GM21528 (cell line): ENCODE results near the gene KLF6.
A peak's percentile ranks its signal among the peaks of the same experiment; 100 is the strongest.

Experiments used
- ATAC-seq: cut with Tn5 transposase; IDR thresholded peaks from one replicate; pipeline ENCODE4 v1.9.1; 2021; ENCODE audit warnings: mild to moderate bottlenecking, moderate library complexity; ENCODE audit not compliant: unreplicated experiment, low FRiP score

The KLF6 gene

GRCh38 chr10:3790272-3790671, 5.3 kb upstream of the KLF6 start:
- no peak for ATAC-seq

DNA sequence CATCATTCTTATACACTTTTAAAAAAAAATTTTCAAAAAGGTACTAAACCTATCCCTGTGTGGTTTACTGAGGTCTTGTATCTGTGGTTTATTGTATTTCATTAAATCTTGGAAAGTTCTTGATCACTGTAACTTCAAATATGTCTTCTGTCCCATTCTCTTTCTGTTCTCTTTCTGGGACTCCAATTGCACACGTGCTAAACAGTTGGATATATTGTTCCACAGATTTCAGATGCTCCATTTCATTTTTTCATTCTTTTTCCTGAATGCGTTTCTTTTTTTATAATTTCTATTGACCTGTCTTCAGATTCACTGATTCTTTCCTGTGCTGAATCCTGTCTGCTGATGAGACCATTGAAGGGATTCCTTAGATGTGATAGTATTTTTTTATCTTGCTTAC, 4.6 kb upstream of the KLF6 start:
- no peak for ATAC-seq

- ATAC-seq, result no peak
Observed at GRCh38 chr10:3787816-3788215, 2.8 kb upstream of the KLF6 start.

GRCh38 chr10:3787016-3787400, 2.0 kb upstream of the KLF6 start:
- ATAC-seq, result no peak

DNA sequence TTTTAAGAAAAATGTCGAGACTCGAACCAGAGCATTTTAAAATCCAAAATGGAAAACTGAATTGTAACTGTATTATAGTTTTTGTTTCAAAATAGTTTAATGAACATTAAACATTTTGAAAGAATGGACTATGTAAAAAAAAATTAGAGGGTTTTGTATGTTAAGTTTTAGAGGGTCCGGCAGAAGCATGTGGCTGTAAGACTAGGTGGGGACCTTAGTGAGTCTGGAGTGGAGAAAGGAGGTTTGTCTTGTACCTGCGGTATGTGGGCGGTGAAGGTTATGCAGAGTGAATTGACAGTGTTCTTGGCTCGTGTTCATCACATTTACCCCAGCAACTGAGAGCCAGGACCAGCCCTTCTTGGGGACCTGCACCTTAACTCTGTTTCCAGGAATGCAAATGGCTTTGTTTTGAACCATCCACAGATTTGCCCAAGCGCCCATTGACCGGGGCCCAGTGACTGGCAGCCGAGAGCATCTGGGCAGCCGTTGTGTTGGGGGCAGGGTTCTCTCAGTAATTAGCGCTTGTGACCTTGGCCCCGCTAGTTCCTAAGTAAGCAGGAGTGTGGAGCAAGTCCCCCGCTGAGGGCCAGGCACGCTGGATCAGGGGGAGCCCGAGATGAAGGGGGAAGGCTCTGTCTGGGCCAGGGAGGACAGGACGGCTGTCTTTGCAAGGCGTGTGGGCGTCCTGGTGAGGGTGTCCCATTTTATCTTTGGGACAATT, 1.4 kb upstream of the KLF6 start:
- no peak for ATAC-seq

DNA sequence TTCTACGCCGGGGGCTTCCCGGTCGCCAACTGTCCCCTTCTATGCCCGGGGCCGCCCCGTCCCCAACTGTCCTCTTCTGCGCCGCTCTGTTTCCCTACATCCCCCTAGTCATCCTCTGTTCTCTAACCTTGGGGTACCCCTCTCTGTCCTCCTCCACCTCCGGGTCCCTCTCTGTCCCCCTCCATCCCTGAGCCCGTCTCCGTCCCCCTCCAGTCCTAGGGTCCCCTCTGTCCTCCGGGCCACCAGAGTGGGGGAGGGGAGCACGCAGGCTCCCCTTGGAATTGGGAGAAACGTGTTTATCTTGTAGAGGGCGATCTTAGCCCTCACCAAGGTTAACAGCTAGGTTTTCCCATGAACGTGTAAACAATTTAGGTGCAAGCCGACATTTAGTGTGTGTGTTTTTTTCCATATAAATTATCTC, 852 bp upstream of the KLF6 start:
- ATAC-seq, result no peak

DNA sequence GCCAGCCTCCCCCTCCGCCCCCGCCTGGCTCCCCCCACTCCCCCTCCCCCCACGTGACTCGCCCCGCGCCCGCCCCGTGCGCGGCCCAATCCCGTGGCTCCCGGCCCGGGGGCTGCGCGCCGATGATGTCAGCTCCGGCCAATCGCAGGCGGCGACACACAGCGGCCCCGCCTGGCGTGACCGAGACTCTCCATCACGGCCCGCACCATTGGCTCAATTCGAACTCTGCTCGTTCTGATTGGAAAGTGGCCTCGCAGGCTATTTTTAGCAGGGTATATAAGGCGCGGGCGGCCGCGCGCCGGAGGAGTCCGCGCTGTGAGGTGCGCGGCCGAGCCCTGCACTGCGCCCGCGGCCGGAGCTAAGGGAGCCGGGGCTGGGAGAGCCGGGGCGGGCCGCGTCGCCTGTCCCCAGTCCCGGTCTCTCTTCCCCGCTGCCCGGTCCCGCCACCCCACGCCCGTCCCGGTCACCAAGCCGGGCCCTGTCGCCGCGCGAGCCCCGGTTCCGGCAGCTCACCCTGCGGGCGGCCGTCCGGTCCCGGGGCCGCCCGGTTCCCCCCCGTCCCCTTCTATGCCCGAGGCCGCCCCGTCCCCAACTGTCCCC, 342 bp upstream of the KLF6 start:
- ATAC-seq, result peak; percentile 77

- ATAC-seq, result no peak
Observed at GRCh38 chr10:3783682-3784432, 1.2 kb downstream of the KLF6 start.

GRCh38 chr10:3783316-3783681, 1.7 kb downstream of the KLF6 start:
- ATAC-seq, result peak; percentile 25

GRCh38 chr10:3782451-3783315, 2.3 kb downstream of the KLF6 start:
- ATAC-seq, result peak; percentile 21

GRCh38 chr10:3782146-3782450, 2.9 kb downstream of the KLF6 start:
- no peak for ATAC-seq

DNA sequence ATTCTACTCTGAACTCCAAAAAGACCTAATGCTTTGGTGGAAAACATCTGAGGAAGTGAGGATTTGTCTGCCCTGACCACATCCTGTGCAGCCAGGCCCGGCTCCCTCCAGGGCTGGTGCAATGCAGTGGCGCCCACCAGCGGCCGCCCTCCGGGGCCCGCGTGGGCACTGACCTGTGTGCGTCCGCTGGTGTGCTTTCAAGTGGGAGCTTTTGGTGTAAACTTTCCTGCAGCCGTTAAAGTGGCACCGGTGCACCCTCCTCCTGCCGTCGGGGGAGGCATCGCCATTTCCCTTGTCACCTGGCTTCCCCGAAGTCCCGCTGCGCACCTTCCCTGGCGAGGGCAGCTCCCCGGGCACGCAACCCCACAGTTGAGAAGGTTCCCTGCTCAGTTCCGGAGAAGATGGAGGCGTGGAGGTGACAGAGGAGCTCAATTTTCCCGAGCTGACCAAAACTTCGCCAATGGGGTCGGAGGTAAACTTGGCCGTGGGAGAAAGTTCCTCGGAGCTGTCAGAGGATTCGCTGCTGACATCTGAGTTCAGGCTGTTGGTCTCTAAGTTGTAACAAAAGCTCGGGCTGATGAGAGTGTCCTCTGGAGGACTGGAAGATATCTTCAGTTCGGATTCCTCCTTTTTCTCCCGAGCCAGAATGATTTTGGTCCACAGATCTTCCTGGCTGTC, 3.4 kb downstream of the KLF6 start:
- ATAC-seq, result no peak

- no peak for ATAC-seq
Observed at GRCh38 chr10:3780771-3781467, 4.1 kb downstream of the KLF6 start.

DNA sequence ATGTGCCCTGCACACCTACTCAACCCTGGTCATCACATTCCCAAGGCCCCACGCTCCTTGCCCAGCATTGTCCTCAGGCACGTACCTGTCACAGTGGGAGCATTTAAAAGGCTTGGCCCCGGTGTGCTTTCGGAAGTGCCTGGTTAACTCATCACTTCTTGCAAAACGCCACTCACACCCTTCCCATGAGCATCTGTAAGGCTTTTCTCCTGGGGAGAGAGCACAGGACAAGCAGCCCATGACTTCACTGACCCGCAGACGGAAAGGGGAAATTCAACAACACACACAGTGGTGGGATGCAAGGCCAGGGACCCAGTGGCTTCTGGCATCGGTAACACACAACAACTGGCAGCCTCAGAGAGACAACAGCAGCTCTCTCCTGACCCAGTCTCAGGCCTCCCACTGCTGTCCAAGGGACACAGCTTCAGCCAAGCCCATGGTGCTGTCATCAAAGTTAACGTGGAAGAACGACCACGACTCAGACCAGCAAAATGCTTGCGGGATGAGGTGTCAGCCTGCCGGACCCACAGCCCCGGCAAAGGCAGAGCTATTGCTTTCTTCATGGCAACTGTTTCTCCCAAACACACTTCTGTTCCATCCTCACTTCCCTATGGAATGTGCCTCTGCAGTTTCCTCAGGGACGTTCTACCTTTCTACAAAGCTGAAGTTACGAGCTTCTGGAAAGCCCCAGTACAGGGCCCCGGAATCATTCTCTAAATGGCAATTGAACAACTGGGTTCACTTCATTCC, 4.8 kb downstream of the KLF6 start:
- ATAC-seq, result no peak

DNA sequence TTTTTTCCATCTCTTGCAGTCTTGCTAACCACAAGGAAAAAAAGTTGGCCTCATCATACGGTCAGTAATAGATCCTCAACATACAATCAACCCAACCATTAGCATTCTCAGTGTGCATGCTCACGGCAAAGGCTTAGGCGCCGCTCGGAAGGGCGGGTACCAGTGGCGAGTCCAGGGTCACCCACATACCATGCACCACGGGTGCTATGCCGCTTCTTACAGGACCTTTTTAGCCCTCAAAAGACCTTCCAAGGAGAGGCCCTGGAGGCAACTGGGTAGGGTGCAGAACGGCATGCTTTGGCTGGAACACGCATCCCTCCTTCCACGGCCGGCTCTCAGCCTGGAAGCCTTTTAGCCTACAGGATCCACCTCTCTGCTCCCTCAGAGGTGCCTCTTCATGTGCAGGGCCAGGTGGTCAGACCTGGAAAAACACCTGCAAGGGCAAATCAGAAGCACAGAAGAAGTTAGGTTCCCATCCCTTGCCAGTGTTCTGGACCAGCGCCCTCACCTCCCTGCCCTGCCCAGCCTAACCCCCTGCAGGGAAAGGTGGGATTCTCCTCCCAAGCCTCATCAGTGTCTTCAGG, 5.8 kb downstream of the KLF6 start:
- ATAC-seq, result no peak

DNA sequence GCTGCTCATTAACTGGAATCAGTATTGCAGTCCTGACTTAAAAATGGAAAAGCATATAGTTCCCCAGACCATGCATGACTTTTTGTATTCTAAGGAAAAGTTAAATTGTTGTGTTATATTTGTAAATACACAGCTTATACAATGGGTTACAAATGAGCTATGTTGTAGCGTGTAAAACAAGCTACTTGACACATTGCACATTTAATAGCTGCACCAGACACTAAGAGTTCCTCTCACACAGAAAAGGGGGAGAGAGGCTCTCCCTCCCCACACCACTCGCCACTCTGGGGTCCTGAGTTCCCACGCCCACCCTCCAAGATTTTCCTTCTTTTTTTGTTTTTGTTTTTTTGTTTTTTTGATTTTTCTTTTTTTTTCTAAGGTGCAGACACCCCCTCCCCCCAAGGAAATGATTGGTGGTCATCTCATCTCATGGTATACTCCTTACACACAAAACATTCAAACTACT, 6.3 kb downstream of the KLF6 start:
- ATAC-seq, result no peak

DNA sequence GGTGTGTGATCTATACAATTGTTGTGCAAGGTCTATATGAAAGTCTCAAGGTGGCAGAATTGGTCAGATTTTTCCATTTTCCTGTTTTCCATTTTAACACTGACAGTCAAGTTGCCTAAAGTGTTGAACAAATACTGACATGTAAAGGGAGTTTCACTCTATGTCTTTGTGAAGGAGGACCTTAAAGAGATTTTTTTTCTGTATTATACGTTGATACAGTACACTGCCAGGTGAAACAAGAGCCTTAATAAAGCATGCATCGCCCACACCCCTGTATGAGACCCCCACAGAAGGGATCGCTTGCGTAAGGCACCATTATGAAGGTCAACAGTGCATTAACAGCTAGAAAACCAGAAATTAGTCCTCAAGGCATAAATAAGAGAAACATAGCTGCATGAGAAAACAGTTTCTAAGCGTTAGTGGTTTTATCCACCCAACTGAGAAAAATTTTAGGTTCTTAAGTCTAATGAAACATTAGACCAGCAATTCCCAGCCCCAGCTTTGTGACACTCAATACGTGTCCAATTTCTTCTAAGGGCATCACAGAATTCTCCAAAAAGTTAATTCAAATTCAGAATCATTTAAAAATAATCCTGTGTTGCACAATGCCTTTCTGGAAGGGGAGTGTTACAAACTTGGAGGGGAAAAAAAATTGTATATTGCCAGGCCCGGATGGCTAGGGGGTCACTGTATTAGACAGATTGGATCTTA, 6.9 kb downstream of the KLF6 start:
- ATAC-seq, result no peak
